ENCODE results near the gene HAT1.

The HAT1 gene

DNA sequence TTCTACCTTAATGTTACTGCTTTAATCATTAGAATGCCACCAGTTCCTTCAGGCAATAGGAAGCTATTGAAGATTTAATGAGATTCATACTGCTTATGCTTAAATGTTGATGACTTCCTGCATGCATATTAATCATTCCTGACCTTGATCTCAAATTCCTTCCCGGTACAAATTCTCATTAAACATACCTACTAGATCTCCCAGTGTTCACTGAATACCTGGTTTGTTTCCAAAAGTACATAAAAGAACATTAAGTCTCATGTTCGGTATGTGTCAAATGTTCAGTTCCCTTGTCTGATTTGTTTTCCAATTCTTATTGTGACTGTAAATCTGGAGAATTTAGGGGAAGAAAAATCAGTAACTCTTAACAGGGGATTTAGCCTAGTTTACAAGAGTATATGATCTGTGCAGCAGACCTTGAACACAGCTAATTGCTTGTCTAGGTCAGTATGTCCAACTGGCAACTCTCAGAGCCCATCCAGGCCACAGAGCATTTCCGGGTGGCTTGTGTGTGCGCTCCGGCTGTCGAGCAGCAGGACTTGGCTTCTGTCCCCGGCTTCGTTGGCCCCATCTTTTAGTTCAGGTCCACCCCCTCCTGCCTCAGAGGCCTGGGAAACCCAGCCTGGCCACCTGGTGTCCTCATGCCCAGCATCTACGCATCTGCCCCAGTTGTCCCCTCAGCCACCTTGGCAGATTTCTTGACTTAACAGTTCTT, 90.6 kb downstream of the HAT1 start:
- Histone ChIP-seq H3K9me3 (ENCODE audit: control insufficient read depth, insufficient read depth, low read length) (no peaks in the 10 kb centered on the region), H3K4me1 (ENCODE audit: control insufficient read depth, insufficient read depth, low read length) (peaks cover 10% of the 10 kb centered on the region), H3K27me3 (ENCODE audit: control insufficient read depth, insufficient read depth, low read length) (no peaks in the 10 kb centered on the region), H3K9ac (ENCODE audit: low read depth, low read length) (no peak overlapping the region), H3K36me3 (ENCODE audit: control insufficient read depth, insufficient read depth, low read length) (no peaks in the 10 kb centered on the region), H3K4me3 (ENCODE audit: low read depth, low read length) (no peak overlapping the region)

DNA sequence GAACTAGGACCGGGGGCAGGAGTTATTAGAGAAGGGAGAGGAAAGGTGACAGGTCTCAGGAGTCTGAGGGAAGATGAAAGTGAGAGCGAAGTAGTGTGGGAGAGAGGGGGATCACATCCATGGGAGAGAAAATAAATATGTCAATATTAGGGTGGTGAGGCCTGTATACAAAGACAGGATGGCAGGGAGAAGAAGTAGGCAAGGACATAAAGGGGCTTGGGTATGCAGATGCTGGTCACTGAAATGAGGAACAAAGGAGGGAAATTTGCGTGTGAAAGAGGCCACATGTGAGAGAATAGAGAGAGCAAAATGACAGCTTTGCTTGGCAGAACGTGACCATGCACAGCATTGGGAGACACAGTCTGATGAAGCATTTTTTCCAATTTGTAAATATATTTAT, 91.1 kb downstream of the HAT1 start:
- peaks cover 10% of the 10 kb centered on the region for H3K4me1 ChIP-seq (ENCODE audit: control insufficient read depth, insufficient read depth, low read length)
- no peaks in the 10 kb centered on the region for H3K27me3 ChIP-seq (ENCODE audit: control insufficient read depth, insufficient read depth, low read length)
- no peak overlapping the region for H3K4me3 ChIP-seq (ENCODE audit: low read depth, low read length)
- no peak overlapping the region for H3K9ac ChIP-seq (ENCODE audit: low read depth, low read length)
- no peaks in the 10 kb centered on the region for H3K9me3 ChIP-seq (ENCODE audit: control insufficient read depth, insufficient read depth, low read length)
- H3K36me3 ChIP-seq (ENCODE audit: control insufficient read depth, insufficient read depth, low read length), result no peaks in the 10 kb centered on the region

DNA sequence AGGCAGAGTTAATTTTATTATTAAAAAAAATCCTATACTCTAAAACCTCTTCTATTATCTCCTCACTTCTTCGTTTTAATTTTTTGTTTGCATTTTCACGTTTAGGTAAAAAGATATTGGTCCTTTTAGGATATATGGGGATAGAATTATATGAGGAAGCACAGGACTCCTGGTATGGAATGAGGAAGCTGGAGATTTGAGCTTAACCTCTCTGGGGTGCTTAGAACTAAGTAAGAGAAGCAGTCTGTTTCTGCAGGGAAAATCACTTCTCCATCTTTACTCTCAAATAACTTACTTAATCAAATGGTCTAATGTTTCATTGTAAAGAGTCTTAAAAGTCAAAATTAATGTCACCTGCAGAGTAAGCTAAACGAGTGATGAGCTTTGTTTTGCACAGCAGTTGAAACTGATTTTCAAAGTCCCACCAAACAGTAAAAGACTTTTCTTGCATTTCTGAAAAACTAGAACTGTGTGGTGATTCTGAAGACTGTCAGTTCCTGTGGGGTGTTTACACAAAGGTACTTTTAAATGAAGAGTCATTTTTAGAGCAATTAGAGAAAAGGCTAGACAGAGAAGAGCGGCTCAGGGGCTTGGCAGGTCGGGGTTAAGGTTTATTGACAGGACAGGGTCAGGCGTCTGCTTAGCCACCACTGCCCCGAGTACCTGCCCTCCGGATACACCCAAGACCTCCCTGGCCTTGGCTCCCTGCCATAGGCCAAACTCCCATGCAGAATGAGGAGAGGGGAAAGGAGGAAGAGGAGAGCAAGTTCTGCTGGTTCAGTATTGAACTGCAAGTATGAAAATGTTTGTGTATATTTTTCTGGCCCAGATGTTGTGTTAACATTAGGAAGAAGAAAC, 99.0 kb downstream of the HAT1 start:
- Histone ChIP-seq H3K4me3 (ENCODE audit: low read depth, low read length) (no peak overlapping the region), H3K4me1 (ENCODE audit: control insufficient read depth, insufficient read depth, low read length) (peaks cover 5% of the 10 kb centered on the region), H3K36me3 (ENCODE audit: control insufficient read depth, insufficient read depth, low read length) (no peaks in the 10 kb centered on the region), H3K9ac (ENCODE audit: low read depth, low read length) (peak overlapping the region; percentile 19), H3K27me3 (ENCODE audit: control insufficient read depth, insufficient read depth, low read length) (no peaks in the 10 kb centered on the region), H3K9me3 (ENCODE audit: control insufficient read depth, insufficient read depth, low read length) (no peaks in the 10 kb centered on the region)

DNA sequence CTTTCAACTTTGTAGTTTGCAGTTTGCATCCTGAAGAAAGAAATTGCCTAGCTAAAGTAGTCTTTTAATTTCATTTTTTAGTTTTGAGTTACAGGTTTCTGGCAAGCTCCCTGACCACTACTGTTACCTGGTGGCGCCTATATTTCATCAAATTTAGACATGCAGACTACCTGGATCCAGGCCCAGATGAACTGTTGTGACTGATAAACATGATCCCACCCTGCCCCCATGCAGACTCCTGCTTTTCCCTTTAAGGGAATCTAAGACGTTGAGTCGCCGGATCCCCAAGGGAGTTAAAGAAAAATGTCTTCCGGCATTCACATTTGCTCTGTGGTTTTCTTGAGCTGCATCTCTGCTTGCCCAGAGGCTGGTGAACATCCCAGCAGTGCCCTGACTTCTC, 99.7 kb downstream of the HAT1 start:
- Histone ChIP-seq H3K27me3 (ENCODE audit: control insufficient read depth, insufficient read depth, low read length) (no peaks in the 10 kb centered on the region), H3K36me3 (ENCODE audit: control insufficient read depth, insufficient read depth, low read length) (no peaks in the 10 kb centered on the region), H3K9ac (ENCODE audit: low read depth, low read length) (peak overlapping the region; percentile 19), H3K4me1 (ENCODE audit: control insufficient read depth, insufficient read depth, low read length) (peaks cover 5% of the 10 kb centered on the region), H3K9me3 (ENCODE audit: control insufficient read depth, insufficient read depth, low read length) (no peaks in the 10 kb centered on the region), H3K4me3 (ENCODE audit: low read depth, low read length) (no peak overlapping the region)

DNA sequence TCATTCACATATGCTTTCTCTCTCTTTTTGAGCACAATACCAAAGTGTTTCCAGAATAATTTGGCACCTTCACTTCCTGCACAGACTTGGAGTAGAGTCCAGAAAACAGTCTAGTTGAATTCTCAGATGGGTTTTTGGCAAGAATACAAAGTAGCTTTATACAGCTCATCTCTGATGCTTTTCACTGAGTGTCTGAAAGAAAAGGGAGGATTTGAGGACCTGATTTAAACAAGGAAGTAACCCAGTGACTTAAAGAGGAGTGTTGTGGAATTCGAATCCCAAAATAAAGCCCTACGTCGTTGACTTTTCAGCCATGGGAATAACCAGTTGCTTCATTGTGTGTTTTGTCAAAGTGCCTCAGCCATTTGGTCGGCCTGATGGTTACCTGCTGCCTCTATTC, 109.3 kb downstream of the HAT1 start:
- H3K36me3 ChIP-seq (ENCODE audit: control insufficient read depth, insufficient read depth, low read length), result no peaks in the 10 kb centered on the region
- H3K9ac ChIP-seq (ENCODE audit: low read depth, low read length), result no peak overlapping the region
- no peaks in the 10 kb centered on the region for H3K9me3 ChIP-seq (ENCODE audit: control insufficient read depth, insufficient read depth, low read length)
- H3K4me3 ChIP-seq (ENCODE audit: low read depth, low read length), result no peak overlapping the region
- no peaks in the 10 kb centered on the region for H3K27me3 ChIP-seq (ENCODE audit: control insufficient read depth, insufficient read depth, low read length)
- peaks cover 3% of the 10 kb centered on the region for H3K4me1 ChIP-seq (ENCODE audit: control insufficient read depth, insufficient read depth, low read length)
